Measurements from ENCODE around the gene RASGRF1. TPM values are rescaled to one million over a fixed set of nuclear protein-coding genes. Genes with fewer than 3 reads are reported as not detected.

RASGRF1 gene
- total RNA-seq, 2 experiments from 2014 or later: not detected

DNA sequence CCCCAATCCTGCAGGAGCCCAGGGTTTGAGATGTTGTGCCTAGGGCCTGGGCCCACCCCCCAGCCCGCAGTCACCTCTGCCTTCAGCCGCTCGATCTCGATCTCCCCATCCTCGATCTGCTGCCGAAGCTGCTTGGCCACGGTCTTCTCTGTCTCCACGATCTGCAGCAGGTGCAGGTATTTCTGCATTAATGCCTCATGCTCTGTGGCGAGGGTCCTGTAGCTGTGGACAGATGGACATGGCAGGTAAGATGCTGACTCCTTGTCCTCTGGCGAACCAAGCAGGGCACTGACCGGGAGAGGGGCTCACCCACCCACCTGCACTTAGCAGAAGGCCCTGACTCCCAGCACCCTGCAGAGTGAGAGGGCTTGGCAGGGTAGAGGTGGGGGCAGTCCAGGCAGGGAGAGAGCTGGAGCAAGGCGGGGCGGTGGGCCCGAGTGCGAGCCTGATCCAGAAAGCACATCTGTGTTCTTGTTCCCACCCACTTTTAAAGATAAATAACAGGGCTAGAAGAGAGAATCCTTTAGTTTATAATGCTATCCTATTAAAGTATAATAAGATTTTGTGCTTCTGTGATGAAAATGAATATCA, 32.2 kb downstream of the RASGRF1 start:
- no peak for DNase-seq
- no peaks in the 10 kb centered on the region for H3K36me3 Mint-ChIP-seq (ENCODE audit: low read depth)
- no peaks in the 10 kb centered on the region for H3K9me3 Mint-ChIP-seq
- intact Hi-C loops (cut with micrococcal nuclease): no loop called here
- no peak overlapping the region for H3K4me3 Mint-ChIP-seq
- H3K4me1 Mint-ChIP-seq (ENCODE audit: low read depth): no peaks in the 10 kb centered on the region
- CTCF ChIA-PET: no interaction called here
- H3K27me3 Mint-ChIP-seq (ENCODE audit: low read depth): peaks cover 6% of the 10 kb centered on the region
- no peak overlapping the region for H3K27ac Mint-ChIP-seq

DNA sequence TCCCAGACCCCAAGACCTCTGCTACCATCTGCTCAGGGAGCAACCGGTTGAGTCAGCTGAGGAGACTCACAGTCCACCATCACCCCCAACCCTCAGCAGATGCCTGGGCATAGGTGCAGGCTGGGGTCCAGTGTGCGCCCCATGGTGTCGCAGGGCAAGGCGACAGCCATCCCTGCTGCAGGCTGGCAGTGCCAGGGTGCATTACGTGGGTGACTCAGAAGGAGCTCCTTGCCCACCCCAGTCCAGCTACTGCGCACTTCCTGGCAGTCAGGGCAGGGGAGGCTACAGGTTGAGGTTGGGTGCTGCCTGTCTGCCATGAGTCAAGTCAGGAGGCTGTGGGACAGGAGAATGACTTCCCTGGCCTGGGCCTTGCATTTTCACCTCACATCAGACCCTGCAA, 33.5 kb downstream of the RASGRF1 start:
- CTCF ChIA-PET: interaction anchor here (1.0 to 2.1 kb wide), 3 partner anchors 9 to 127 kb away, joined by 3 to 6 read pairs (median 3); no protein-coding TSS in a partner anchor
- intact Hi-C loops (cut with micrococcal nuclease): no loop called here
- no peaks in the 10 kb centered on the region for H3K4me1 Mint-ChIP-seq (ENCODE audit: low read depth)

DNA sequence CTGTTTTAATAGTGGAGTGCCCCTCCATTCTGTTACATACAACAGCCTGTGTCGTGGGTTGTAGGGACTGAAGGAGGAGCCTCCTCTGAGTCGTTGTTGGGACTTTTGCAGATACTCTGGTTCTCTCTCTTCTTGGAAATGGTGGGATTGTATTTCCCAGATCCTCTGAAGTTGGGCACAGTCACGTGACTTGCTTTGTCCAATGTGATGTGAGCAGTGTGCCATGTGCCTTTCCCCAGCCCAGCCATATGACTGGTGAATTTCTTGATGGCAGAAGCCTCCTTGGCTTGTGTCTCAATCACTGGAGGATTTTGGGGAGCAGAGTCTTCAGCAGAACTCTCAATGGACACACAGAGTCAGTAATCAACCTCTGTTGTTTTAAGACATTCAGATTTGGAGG, 36.2 kb downstream of the RASGRF1 start:
- Mint-ChIP-seq H3K27me3 (ENCODE audit: low read depth) (peaks cover 6% of the 10 kb centered on the region), H3K36me3 (ENCODE audit: low read depth) (no peaks in the 10 kb centered on the region), H3K4me1 (ENCODE audit: low read depth) (no peaks in the 10 kb centered on the region), H3K9me3 (no peaks in the 10 kb centered on the region), H3K4me3 (no peak overlapping the region), H3K27ac (no peak overlapping the region)
- CTCF ChIA-PET: no interaction called here
- intact Hi-C loops (cut with micrococcal nuclease): no loop called here
- no peak for DNase-seq

More for the DNA sequence above, 33.5 kb downstream of the RASGRF1 start:
- Mint-ChIP-seq H3K36me3 (ENCODE audit: low read depth) (no peaks in the 10 kb centered on the region), H3K9me3 (no peaks in the 10 kb centered on the region), H3K27me3 (ENCODE audit: low read depth) (peaks cover 6% of the 10 kb centered on the region), H3K4me3 (no peak overlapping the region), H3K27ac (no peak overlapping the region)
- DNase-seq: no peak

DNA sequence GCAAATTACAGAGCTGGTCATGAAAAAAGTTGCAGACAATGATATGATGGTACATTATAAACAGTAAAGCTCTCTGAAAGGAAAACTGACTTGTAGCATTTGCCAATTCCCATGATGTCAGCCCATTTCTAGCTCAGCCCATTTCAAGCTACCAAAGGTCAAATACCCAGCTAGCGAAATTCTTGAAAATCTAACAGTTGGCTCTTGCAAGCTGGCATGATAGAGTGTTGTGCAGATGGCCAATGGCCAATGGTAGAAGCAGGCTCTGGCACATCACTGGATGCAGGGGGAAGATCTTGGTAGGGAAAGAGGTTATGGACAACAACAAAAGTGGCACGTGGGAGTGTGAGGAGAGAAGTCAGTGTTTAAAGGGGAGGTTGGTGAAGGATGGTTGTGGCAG, 36.7 kb downstream of the RASGRF1 start:
- Mint-ChIP-seq H3K27me3 (ENCODE audit: low read depth) (peaks cover 6% of the 10 kb centered on the region), H3K4me1 (ENCODE audit: low read depth) (no peaks in the 10 kb centered on the region), H3K36me3 (ENCODE audit: low read depth) (no peaks in the 10 kb centered on the region), H3K27ac (no peak overlapping the region), H3K4me3 (no peak overlapping the region), H3K9me3 (no peaks in the 10 kb centered on the region)
- DNase-seq: no peak
- intact Hi-C loops (cut with micrococcal nuclease): no loop called here
- CTCF ChIA-PET: no interaction called here

GRCh38 chr15:79051941-79052731, 38.4 kb downstream of the RASGRF1 start:
- CTCF ChIA-PET: no interaction called here
- intact Hi-C loops (cut with micrococcal nuclease): no loop called here
- peaks cover 6% of the 10 kb centered on the region for H3K27me3 Mint-ChIP-seq (ENCODE audit: low read depth)
- no peaks in the 10 kb centered on the region for H3K9me3 Mint-ChIP-seq
- H3K27ac Mint-ChIP-seq: no peak overlapping the region
- no peak for DNase-seq
- H3K4me1 Mint-ChIP-seq (ENCODE audit: low read depth): no peaks in the 10 kb centered on the region
- no peaks in the 10 kb centered on the region for H3K36me3 Mint-ChIP-seq (ENCODE audit: low read depth)
- H3K4me3 Mint-ChIP-seq: no peak overlapping the region

DNA sequence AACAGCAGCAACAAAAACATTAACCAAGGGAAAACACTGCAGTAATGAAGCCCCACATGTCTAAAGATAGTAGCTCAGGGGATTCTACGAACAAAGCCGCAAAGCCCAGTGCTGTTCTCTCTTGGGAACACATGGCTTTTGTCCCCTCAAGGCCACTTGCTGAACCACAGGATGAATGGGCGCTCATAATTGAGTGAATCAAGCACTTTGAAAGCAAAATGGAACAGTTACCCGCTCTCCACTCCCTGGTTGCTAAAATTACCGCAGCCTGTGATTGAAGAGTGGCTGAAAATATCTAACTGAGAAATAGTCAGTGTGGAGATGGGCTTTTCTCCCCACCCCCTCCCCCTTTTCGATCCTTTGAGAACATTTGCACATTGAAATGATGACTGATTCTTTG, 39.6 kb downstream of the RASGRF1 start:
- CTCF ChIA-PET: no interaction called here
- no peak overlapping the region for H3K27ac Mint-ChIP-seq
- H3K4me1 Mint-ChIP-seq (ENCODE audit: low read depth): no peaks in the 10 kb centered on the region
- H3K9me3 Mint-ChIP-seq: no peaks in the 10 kb centered on the region
- intact Hi-C loops (cut with micrococcal nuclease): no loop called here
- H3K4me3 Mint-ChIP-seq: no peak overlapping the region
- H3K27me3 Mint-ChIP-seq (ENCODE audit: low read depth): no peaks in the 10 kb centered on the region
- H3K36me3 Mint-ChIP-seq (ENCODE audit: low read depth): no peaks in the 10 kb centered on the region
- DNase-seq: no peak

- intact Hi-C loops (cut with micrococcal nuclease): no loop called here
- H3K9me3 Mint-ChIP-seq: no peaks in the 10 kb centered on the region
- H3K27ac Mint-ChIP-seq: no peak overlapping the region
- H3K4me1 Mint-ChIP-seq (ENCODE audit: low read depth): no peaks in the 10 kb centered on the region
- H3K4me3 Mint-ChIP-seq: no peak overlapping the region
- CTCF ChIA-PET: no interaction called here
- DNase-seq: no peak
- H3K36me3 Mint-ChIP-seq (ENCODE audit: low read depth): no peaks in the 10 kb centered on the region
- no peaks in the 10 kb centered on the region for H3K27me3 Mint-ChIP-seq (ENCODE audit: low read depth)
Observed at GRCh38 chr15:79050341-79050740, 40.2 kb downstream of the RASGRF1 start.

- H3K9me3 Mint-ChIP-seq: no peaks in the 10 kb centered on the region
- H3K36me3 Mint-ChIP-seq (ENCODE audit: low read depth): no peaks in the 10 kb centered on the region
- no peak for DNase-seq
- intact Hi-C loops (cut with micrococcal nuclease): no loop called here
- CTCF ChIA-PET: no interaction called here
- no peaks in the 10 kb centered on the region for H3K27me3 Mint-ChIP-seq (ENCODE audit: low read depth)
- no peak overlapping the region for H3K27ac Mint-ChIP-seq
- no peak overlapping the region for H3K4me3 Mint-ChIP-seq
- H3K4me1 Mint-ChIP-seq (ENCODE audit: low read depth): no peaks in the 10 kb centered on the region
Observed at GRCh38 chr15:79049416-79049815, 41.2 kb downstream of the RASGRF1 start.

GRCh38 chr15:79047676-79048439, 42.7 kb downstream of the RASGRF1 start:
- Mint-ChIP-seq H3K4me3 (no peak overlapping the region), H3K4me1 (ENCODE audit: low read depth) (no peaks in the 10 kb centered on the region), H3K36me3 (ENCODE audit: low read depth) (no peaks in the 10 kb centered on the region), H3K27ac (no peak overlapping the region), H3K27me3 (ENCODE audit: low read depth) (peaks cover 5% of the 10 kb centered on the region), H3K9me3 (peaks cover 5% of the 10 kb centered on the region)
- CTCF ChIA-PET: interaction anchor here (0.6 to 1.9 kb wide), 5 partner anchors 9 to 137 kb away, joined by 3 to 6 read pairs (median 5); no protein-coding TSS in a partner anchor
- DNase-seq: no peak
- intact Hi-C loops (cut with micrococcal nuclease): no loop called here

DNA sequence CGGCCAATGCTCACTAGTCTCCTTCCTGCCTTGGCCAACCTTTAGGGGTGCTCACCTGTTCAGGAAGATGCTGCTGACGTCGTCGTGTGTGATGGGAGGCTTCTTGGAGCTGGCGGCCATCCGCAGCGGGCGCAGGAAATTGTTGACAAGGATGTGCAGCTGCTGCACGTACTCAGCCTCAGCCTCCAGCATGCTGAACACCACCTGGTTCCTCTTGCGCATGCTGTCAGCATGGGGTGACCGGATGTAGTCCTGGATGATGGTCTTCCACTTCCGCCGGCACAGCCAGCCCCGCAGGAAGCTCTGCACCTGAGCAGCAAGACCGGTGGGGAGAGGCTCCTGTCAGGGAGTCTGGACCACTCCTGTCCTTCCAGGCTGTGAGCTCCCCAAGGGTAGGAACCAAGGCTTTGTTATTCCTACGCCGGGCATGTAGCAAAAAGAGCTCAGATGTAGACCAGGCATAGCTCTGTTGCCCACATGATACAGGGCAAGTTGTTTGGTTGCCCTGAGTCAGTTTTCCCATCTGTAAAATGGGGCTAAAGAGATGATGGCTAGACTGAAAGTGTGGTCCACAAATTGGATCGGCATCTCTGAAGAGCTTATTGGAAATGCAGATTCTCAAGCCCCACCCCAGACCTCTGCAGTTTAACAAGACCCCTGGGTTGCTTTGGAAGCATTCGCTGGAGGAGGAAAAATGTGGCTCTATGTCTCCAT, 43.7 kb downstream of the RASGRF1 start:
- Mint-ChIP-seq H3K36me3 (ENCODE audit: low read depth) (no peaks in the 10 kb centered on the region), H3K4me3 (no peak overlapping the region), H3K27me3 (ENCODE audit: low read depth) (peaks cover 11% of the 10 kb centered on the region), H3K4me1 (ENCODE audit: low read depth) (no peaks in the 10 kb centered on the region), H3K9me3 (peaks cover 8% of the 10 kb centered on the region), H3K27ac (no peak overlapping the region)
- DNase-seq: no peak
- intact Hi-C loops (cut with micrococcal nuclease): no loop called here
- CTCF ChIA-PET: interaction anchor here (1.1 to 1.9 kb wide), 3 partner anchors 10 to 138 kb away, joined by 3 to 6 read pairs (median 5); no protein-coding TSS in a partner anchor

- intact Hi-C loops (cut with micrococcal nuclease): no loop called here
- H3K4me1 Mint-ChIP-seq (ENCODE audit: low read depth): no peaks in the 10 kb centered on the region
- H3K4me3 Mint-ChIP-seq: no peak overlapping the region
- peaks cover 15% of the 10 kb centered on the region for H3K27me3 Mint-ChIP-seq (ENCODE audit: low read depth)
- no peak for DNase-seq
- no peak overlapping the region for H3K27ac Mint-ChIP-seq
- no peaks in the 10 kb centered on the region for H3K36me3 Mint-ChIP-seq (ENCODE audit: low read depth)
- peaks cover 8% of the 10 kb centered on the region for H3K9me3 Mint-ChIP-seq
- CTCF ChIA-PET: no interaction called here
Observed at GRCh38 chr15:79045041-79045440, 45.5 kb downstream of the RASGRF1 start.

GRCh38 chr15:79042213-79042928, 48.2 kb downstream of the RASGRF1 start:
- CTCF ChIA-PET: no interaction called here
- DNase-seq: no peak
- Mint-ChIP-seq H3K27me3 (ENCODE audit: low read depth) (peaks cover 15% of the 10 kb centered on the region), H3K4me3 (no peak overlapping the region), H3K4me1 (ENCODE audit: low read depth) (no peaks in the 10 kb centered on the region), H3K36me3 (ENCODE audit: low read depth) (no peaks in the 10 kb centered on the region), H3K27ac (no peak overlapping the region), H3K9me3 (peaks cover 8% of the 10 kb centered on the region)
- intact Hi-C loops (cut with micrococcal nuclease): no loop called here
